Measurements from ENCODE around the gene ZIC1. TPM values are rescaled to one million over a fixed set of nuclear protein-coding genes. Genes with fewer than 3 reads are reported as not detected.

Gene ZIC1
- total and polyA plus RNA-seq, 2 of the 13 experiments (the other 11 are each of a cell fraction or from before 2014, with no cell fraction given): not detected

DNA sequence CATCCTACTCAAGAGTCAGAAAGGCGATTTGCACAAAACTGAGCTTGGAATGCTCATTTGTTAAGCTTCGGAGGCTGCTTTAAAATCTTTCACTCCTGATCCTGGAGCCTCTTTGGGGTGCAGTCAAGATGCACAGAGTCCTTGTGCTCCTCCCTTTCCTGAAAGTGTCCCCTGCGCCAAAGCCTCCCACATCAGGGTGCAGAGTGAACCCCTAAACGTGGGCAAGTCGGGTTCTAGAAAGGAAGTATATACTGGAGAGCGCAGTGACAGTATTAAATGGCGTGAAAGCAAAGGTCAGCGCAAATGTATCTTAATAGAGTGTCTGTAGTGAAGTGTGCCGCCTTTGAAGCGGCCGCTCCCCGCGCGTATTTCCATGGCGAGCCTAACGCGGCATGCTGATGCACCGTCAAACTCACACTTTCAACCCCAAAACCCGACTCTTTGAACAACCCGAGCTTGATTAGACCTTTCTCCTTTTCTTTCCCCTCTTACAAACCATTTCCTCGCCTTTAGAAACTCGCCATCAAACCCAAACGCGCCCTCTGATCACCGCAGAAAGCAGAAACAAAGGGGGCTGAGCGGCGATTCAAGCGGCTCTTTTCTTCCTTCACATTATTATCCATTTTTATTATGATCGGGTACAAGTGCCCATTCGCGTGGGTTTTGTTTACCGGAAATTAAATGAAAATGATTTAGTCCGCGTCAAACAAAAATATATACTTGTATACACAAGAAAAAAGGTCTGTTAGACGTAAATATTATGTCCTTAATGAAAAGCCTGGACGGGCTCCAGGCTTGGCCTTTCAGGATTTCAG is 21.1 kb upstream of the ZIC1 start:
- no peak for FAIRE-seq
- Histone ChIP-seq H3K36me3 (replicated peaks in 1 of 2; ENCODE audit: control insufficient read depth in 1 of 2, insufficient read depth in 2 of 2, low read length in 2 of 2) (no peaks in the 10 kb centered on the region), H3K4me2 (ENCODE audit: low read depth, low read length) (no peak overlapping the region), H3K4me1 (ENCODE audit: insufficient read depth, low read length) (no peaks in the 10 kb centered on the region), H3K79me2 (ENCODE audit: insufficient read depth, low read length) (no peaks in the 10 kb centered on the region), H3K9ac (ENCODE audit: insufficient read depth, low read depth, low read length) (no peak overlapping the region), H4K20me1 (ENCODE audit: insufficient read depth, low read length) (no peaks in the 10 kb centered on the region), H3K9me3 (ENCODE audit: low read length) (no peaks in the 10 kb centered on the region), H3K27ac (ENCODE audit: extremely low read length, insufficient read depth, low read length) (no peak overlapping the region), H3K4me3 (replicated peaks in 1 of 3; ENCODE audit: insufficient read depth in 1 of 3, low read depth in 2 of 3, low read length in 3 of 3) (no peak overlapping the region), H2AFZ (ENCODE audit: low read length) (no peak overlapping the region), H3K27me3 (ENCODE audit: control insufficient read depth in 1 of 2, insufficient read depth in 2 of 2, low read length in 2 of 2) (peaks cover 0 to 40% of the 10 kb centered on the region in 2 experiments)
- intact Hi-C loops (cut with micrococcal nuclease; ENCODE audit: unreplicated experiment): no loop called here
- in situ Hi-C loops (cut with HindIII; ENCODE audit: extremely low pct_ligation_motif_present, low pct_unique_long_range_greater_than_20kb): no loop called here
- BruUV-seq (replicated peaks): no TSS peak
- TF ChIP-seq, protein P1, sequence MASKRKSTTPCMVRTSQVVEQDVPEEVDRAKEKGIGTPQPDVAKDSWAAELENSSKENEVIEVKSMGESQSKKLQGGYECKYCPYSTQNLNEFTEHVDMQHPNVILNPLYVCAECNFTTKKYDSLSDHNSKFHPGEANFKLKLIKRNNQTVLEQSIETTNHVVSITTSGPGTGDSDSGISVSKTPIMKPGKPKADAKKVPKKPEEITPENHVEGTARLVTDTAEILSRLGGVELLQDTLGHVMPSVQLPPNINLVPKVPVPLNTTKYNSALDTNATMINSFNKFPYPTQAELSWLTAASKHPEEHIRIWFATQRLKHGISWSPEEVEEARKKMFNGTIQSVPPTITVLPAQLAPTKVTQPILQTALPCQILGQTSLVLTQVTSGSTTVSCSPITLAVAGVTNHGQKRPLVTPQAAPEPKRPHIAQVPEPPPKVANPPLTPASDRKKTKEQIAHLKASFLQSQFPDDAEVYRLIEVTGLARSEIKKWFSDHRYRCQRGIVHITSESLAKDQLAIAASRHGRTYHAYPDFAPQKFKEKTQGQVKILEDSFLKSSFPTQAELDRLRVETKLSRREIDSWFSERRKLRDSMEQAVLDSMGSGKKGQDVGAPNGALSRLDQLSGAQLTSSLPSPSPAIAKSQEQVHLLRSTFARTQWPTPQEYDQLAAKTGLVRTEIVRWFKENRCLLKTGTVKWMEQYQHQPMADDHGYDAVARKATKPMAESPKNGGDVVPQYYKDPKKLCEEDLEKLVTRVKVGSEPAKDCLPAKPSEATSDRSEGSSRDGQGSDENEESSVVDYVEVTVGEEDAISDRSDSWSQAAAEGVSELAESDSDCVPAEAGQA (IDR thresholded peaks at IDR 0.05; ENCODE audit: low read depth): no peak
- TF ChIP-seq, protein P1 (CRISPR knock-in tag; IDR thresholded peaks at IDR 0.05; ENCODE audit: borderline replicate concordance): no peak
- TF ChIP-seq NR3C1 (CRISPR knock-in tag; IDR thresholded peaks at IDR 0.05) (no peak), TAF1 (CRISPR knock-in tag; IDR thresholded peaks at IDR 0.05) (no peak)
- DNase-seq (ENCODE audit: low spot score): no peak
- CTCF ChIA-PET (ENCODE audit: low intra/inter-chr PET ratio, low total read pairs): no interaction called here
- 38% methylated on average over 25 of the region's 36 CpGs for WGBS (ENCODE audit: low lambda C conversion rate)
- ATAC-seq: no peak
- POLR2A ChIA-PET: no interaction called here
